H1 (cell line): ENCODE data around the gene IPO11.
"Not testable (repeated sequence)": the region's sequence is repeated elsewhere in the genome, so short reads cannot be mapped to it uniquely, and the experiment has no call there.

Experiments
- BCL11A ChIP-seq, 2 experiments: IDR thresholded peaks; one replicate each; pipeline ENCODE4 v1.6.1; 2011; ENCODE audit warnings: low read depth in 2 of 2, low read length in 2 of 2, mild to moderate bottlenecking in 2 of 2
- CHD2 ChIP-seq: IDR thresholded peaks from 2 replicates; pipeline ENCODE4 v1.6.1; 2012; ENCODE audit warnings: low read length, improper control_type of control experiment
- CREB1 ChIP-seq: IDR thresholded peaks from 2 replicates; pipeline ENCODE4 v1.6.1; 2012; ENCODE audit warnings: inconsistent platforms
- EP300 ChIP-seq, 2 experiments: IDR thresholded peaks; 1 replicate in 1 of 2; 2 replicates in 1 of 2; pipeline ENCODE4 v1.6.1; 2011 to 2012; ENCODE audit warnings: low read depth in 2 of 2, low read length in 2 of 2, mild to moderate bottlenecking in 2 of 2, borderline replicate concordance in 1 of 2, inconsistent platforms in 1 of 2, moderate library complexity in 1 of 2
- GTF2F1 ChIP-seq: IDR thresholded peaks from 2 replicates; pipeline ENCODE4 v1.6.1; 2012; ENCODE audit warnings: low read depth, low read length, improper control_type of control experiment, borderline replicate concordance
- MAFK ChIP-seq: IDR thresholded peaks from 2 replicates; pipeline ENCODE4 v1.6.1; 2012; ENCODE audit warnings: low read depth, mild to moderate bottlenecking, improper control_type of control experiment, low read length
- MAX ChIP-seq: IDR thresholded peaks from 2 replicates; pipeline ENCODE4 v1.6.1; 2012; ENCODE audit warnings: inconsistent platforms
- POLR2A ChIP-seq, 2 experiments: IDR thresholded peaks; 1 replicate in 1 of 2; 2 replicates in 1 of 2; pipeline ENCODE4 v1.6.1; 2011; ENCODE audit warnings: low read depth in 2 of 2, low read length in 2 of 2, mild to moderate bottlenecking in 2 of 2; ENCODE audit errors: control extremely low read depth in 1 of 2
- RAD21 ChIP-seq, 2 experiments: IDR thresholded peaks in 1 of 2; conservative IDR thresholded peaks in 1 of 2; 2 replicates each; pipeline ENCODE4 v1.6.1; 2011; ENCODE audit warnings: low read depth in 2 of 2, low read length in 2 of 2, improper control_type of control experiment in 1 of 2, inconsistent platforms in 1 of 2, mild to moderate bottlenecking in 1 of 2, moderate library complexity in 1 of 2
- RNF2 ChIP-seq: fragments of 200-900, 300-1000 bp; sonication (generic); IDR thresholded peaks from 2 replicates; pipeline ENCODE4 v1.7.1; 2016; ENCODE audit warnings: borderline replicate concordance, low read depth, mild to moderate bottlenecking, antibody characterized with exemption, low read length; ENCODE audit not compliant: poor library complexity, severe bottlenecking; ENCODE audit errors: missing control alignments
- SAP30 ChIP-seq: fragments of 300-600 bp; sonication (generic); IDR thresholded peaks from 2 replicates; pipeline ENCODE4 v1.7.1; 2012; ENCODE audit warnings: low read length, moderate library complexity, mild to moderate bottlenecking, inconsistent platforms; ENCODE audit not compliant: insufficient read depth, insufficient replicate concordance
- ZNF274 ChIP-seq: IDR thresholded peaks from 2 replicates; pipeline ENCODE4 v1.7.0; 2012; ENCODE audit warnings: low read length, borderline replicate concordance; ENCODE audit errors: extremely low read depth
- TF ChIP-seq, protein P1 (sequence below), 3 experiments: IDR thresholded peaks; 1 replicate in 2 of 3; 2 replicates in 1 of 3; pipeline versions ENCODE4 v1.5.1 to v1.6.1; 2011; ENCODE audit warnings: low read length in 3 of 3, mild to moderate bottlenecking in 3 of 3, inconsistent platforms in 2 of 3, low read depth in 1 of 3, moderate library complexity in 1 of 3; ENCODE audit not compliant: insufficient read depth in 1 of 3; ENCODE audit errors: control extremely low read depth in 1 of 3
- TF ChIP-seq, protein P2 (sequence below): IDR thresholded peaks from 2 replicates; pipeline ENCODE4 v1.6.1; 2011; ENCODE audit warnings: low read depth, mild to moderate bottlenecking, low read length; ENCODE audit not compliant: insufficient read depth

DNA sequence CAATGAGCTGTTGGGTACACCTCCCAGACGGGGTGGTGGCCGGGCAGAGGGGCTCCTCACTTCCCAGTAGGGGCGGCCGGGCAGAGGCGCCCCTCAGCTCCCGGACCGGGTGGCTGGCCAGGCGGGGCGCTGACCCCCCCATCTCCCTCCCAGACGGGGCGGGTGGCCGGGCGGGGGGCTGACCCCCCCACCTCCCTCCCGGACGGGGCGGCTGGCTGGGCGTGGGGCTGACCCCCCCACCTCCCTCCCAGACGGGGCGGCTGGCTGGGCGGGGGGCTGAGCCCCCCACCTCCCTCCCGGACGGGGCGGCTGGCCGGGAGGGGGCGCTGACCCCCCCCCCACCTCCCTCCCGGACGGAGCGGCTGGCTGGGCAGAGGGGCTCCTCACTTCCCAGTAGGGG is 100.5 kb downstream of the IPO11 start:
- TF ChIP-seq, protein P1, sequence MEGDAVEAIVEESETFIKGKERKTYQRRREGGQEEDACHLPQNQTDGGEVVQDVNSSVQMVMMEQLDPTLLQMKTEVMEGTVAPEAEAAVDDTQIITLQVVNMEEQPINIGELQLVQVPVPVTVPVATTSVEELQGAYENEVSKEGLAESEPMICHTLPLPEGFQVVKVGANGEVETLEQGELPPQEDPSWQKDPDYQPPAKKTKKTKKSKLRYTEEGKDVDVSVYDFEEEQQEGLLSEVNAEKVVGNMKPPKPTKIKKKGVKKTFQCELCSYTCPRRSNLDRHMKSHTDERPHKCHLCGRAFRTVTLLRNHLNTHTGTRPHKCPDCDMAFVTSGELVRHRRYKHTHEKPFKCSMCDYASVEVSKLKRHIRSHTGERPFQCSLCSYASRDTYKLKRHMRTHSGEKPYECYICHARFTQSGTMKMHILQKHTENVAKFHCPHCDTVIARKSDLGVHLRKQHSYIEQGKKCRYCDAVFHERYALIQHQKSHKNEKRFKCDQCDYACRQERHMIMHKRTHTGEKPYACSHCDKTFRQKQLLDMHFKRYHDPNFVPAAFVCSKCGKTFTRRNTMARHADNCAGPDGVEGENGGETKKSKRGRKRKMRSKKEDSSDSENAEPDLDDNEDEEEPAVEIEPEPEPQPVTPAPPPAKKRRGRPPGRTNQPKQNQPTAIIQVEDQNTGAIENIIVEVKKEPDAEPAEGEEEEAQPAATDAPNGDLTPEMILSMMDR (IDR thresholded peaks at IDR 0.05; ENCODE audit: control extremely low read depth in 1 of 3, insufficient read depth in 1 of 3, low read depth in 1 of 3, low read length in 3 of 3), result not testable (repeated sequence)
- not testable (repeated sequence) for TF ChIP-seq RAD21 (IDR thresholded peaks at IDR 0.05 in 1 of 2, conservative IDR thresholded peaks at IDR 0.05 in 1 of 2; ENCODE audit: low read depth in 2 of 2, low read length in 2 of 2); POLR2A (IDR thresholded peaks at IDR 0.05; ENCODE audit: control extremely low read depth in 1 of 2, low read depth in 2 of 2, low read length in 2 of 2); CREB1; MAFK; RNF2; ZNF274; GTF2F1; CHD2; EP300 (IDR thresholded peaks at IDR 0.05; ENCODE audit: borderline replicate concordance in 1 of 2, low read depth in 2 of 2, low read length in 2 of 2); MAX; BCL11A (IDR thresholded peaks at IDR 0.05; ENCODE audit: low read depth in 2 of 2, low read length in 2 of 2); SAP30
- TF ChIP-seq, protein P2, sequence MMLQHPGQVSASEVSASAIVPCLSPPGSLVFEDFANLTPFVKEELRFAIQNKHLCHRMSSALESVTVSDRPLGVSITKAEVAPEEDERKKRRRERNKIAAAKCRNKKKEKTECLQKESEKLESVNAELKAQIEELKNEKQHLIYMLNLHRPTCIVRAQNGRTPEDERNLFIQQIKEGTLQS, result not testable (repeated sequence)
